HepG2 (cell line): ENCODE results near the gene EPHA1. TPM values are rescaled to one million over a fixed set of nuclear protein-coding genes. Genes with fewer than 3 reads are reported as not detected.

Experiments used
- ATAC-seq: fragments of 200-7000 bp; cut with Tn5 transposase; 3 replicates; pipeline ENCODE4 v1.9.1; 2020; ENCODE audit warnings: mild to moderate bottlenecking, moderate library complexity
- BruUV-seq: library from RNA; stranded (reverse); fragments of 400-500 nt; replicated peaks from 2 replicates; lab custom pipeline; 2021; lab: Mats Ljungman, UMichigan
- CTCF ChIA-PET: fragments of 300-600 bp; formaldehyde crosslinking; extraction: SDS; loops from one replicate; lab custom pipeline; 2021; ENCODE audit warnings: low total read pairs, inconsistent platforms, low intra/inter-chr PET ratio; lab: Yijun Ruan, JAX
- POLR2A ChIA-PET: fragments of 350-600 bp; sonication (Branson Sonifier 250); formaldehyde crosslinking; loops from one replicate; lab custom pipeline; 2020; ENCODE audit warnings: antibody characterized with exemption, inconsistent platforms; lab: Yijun Ruan, JAX
- DNase-seq: peaks from one replicate; pipeline ENCODE4 v3.0.0-alpha.2; 2015; ENCODE audit warnings: low spot score
- FAIRE-seq: peaks from 3 replicates; lab custom pipeline; 2011; peaks lifted over from hg19 to GRCh38; lab: Jason Lieb, UNC
- H2AFZ ChIP-seq: one replicate; pipeline ENCODE4 v1.6.1; 2011; ENCODE audit warnings: low read length, inconsistent platforms
- H3K27ac ChIP-seq: fragments of 300-600 bp; 3 replicates; pipeline ENCODE4 v1.8.0; 2011; ENCODE audit warnings: mixed run types, mild to moderate bottlenecking, mixed read lengths, low read length, inconsistent platforms; ENCODE audit not compliant: insufficient read depth; ENCODE audit errors: extremely low read length
- H3K27me3 ChIP-seq, 2 experiments: fragments of 200-600 bp in 1 of 2; 2 replicates in 1 of 2; 3 replicates in 1 of 2; pipeline versions ENCODE4 v1.6.0 to v1.8.0; 2011; ENCODE audit warnings: low read length in 2 of 2, mild to moderate bottlenecking in 2 of 2, moderate library complexity in 2 of 2, inconsistent platforms in 1 of 2; ENCODE audit not compliant: insufficient read depth in 2 of 2, control insufficient read depth in 1 of 2
- H3K36me3 ChIP-seq, 2 experiments: fragments of 200-600 bp in 1 of 2; replicated peaks in 1 of 2; 2 replicates in 1 of 2; 3 replicates in 1 of 2; pipeline versions ENCODE4 v1.5.1 to v1.8.0; 2011; ENCODE audit warnings: low read length in 2 of 2, inconsistent platforms in 1 of 2; ENCODE audit not compliant: insufficient read depth in 2 of 2, control insufficient read depth in 1 of 2
- H3K4me1 ChIP-seq: 2 replicates; pipeline ENCODE4 v1.5.1; 2012; ENCODE audit warnings: low read length, inconsistent platforms; ENCODE audit not compliant: insufficient read depth
- H3K4me2 ChIP-seq: 2 replicates; pipeline ENCODE4 v1.6.0; 2011; ENCODE audit warnings: low read depth, low read length, inconsistent platforms
- H3K4me3 ChIP-seq, 3 experiments: fragments of 200-600 bp in 1 of 3; sonication (generic), shearing (Covaris generic) in 1 of 3; replicated peaks in 1 of 3; 2 replicates each; pipeline ENCODE4 v1.5.1; 2011 to 2016; ENCODE audit warnings: low read length in 3 of 3, inconsistent platforms in 2 of 3, low read depth in 2 of 3, mild to moderate bottlenecking in 2 of 3, control low read depth in 1 of 3, mixed read lengths in 1 of 3; ENCODE audit not compliant: insufficient read depth in 1 of 3
- H3K79me2 ChIP-seq: one replicate; pipeline ENCODE4 v1.6.1; 2011; ENCODE audit warnings: low read length, inconsistent platforms; ENCODE audit not compliant: insufficient read depth
- H3K9ac ChIP-seq: 2 replicates; pipeline ENCODE4 v1.6.0; 2011; ENCODE audit warnings: mild to moderate bottlenecking, low read depth, low read length, inconsistent platforms; ENCODE audit not compliant: insufficient read depth
- H3K9me3 ChIP-seq: 2 replicates; pipeline ENCODE4 v1.5.1; 2012; ENCODE audit warnings: mild to moderate bottlenecking, low read length
- H4K20me1 ChIP-seq: 2 replicates; pipeline ENCODE4 v1.6.0; 2011; ENCODE audit warnings: inconsistent platforms, mild to moderate bottlenecking, low read length, moderate library complexity; ENCODE audit not compliant: insufficient read depth
- CBX5 ChIP-seq: sonication (generic); formaldehyde crosslinking; IDR thresholded peaks from 2 replicates; pipeline ENCODE4 v1.4.0; 2020; ENCODE audit warnings: missing genetic modification reagents, borderline replicate concordance
- GLMP ChIP-seq: sonication (generic); formaldehyde crosslinking; IDR thresholded peaks from 2 replicates; pipeline ENCODE4 v1.9.0; 2021; ENCODE audit warnings: missing genetic modification reagents, mild to moderate bottlenecking, borderline replicate concordance
- IRF1 ChIP-seq: sonication (generic); formaldehyde crosslinking; IDR thresholded peaks from 2 replicates; pipeline ENCODE4 v1.4.0; 2020; ENCODE audit warnings: low read depth, mild to moderate bottlenecking, missing genetic modification reagents
- IRF9 ChIP-seq: sonication (generic); formaldehyde crosslinking; IDR thresholded peaks from 2 replicates; pipeline ENCODE4 v1.8.0; 2022; ENCODE audit warnings: missing genetic modification reagents, mild to moderate bottlenecking, borderline replicate concordance
- MAZ ChIP-seq, 2 experiments: sonication (generic) in 1 of 2; formaldehyde crosslinking in 1 of 2; IDR thresholded peaks; 2 replicates each; pipeline versions ENCODE4 v1.5.0 to v1.6.1; 2012 to 2020; ENCODE audit warnings: low read depth in 2 of 2, mild to moderate bottlenecking in 2 of 2, borderline replicate concordance in 1 of 2, improper control_type of control experiment in 1 of 2, low read length in 1 of 2, missing genetic modification reagents in 1 of 2, moderate library complexity in 1 of 2
- RARA ChIP-seq: IDR thresholded peaks from 2 replicates; pipeline ENCODE4 v1.6.1; 2016; ENCODE audit warnings: missing genetic modification reagents, missing compliant biosample characterization
- RFX1 ChIP-seq: fragments of 450-650 bp; IDR thresholded peaks from 2 replicates; pipeline ENCODE4 v1.6.1; 2017
- RORA ChIP-seq: sonication (generic); formaldehyde crosslinking; IDR thresholded peaks from 2 replicates; pipeline ENCODE4 v1.5.0; 2020; ENCODE audit warnings: mild to moderate bottlenecking, missing genetic modification reagents, moderate library complexity
- SAFB2 ChIP-seq: sonication (generic); formaldehyde crosslinking; IDR thresholded peaks from 2 replicates; pipeline ENCODE4 v1.5.1; 2020; ENCODE audit warnings: missing genetic modification reagents, low read depth, mild to moderate bottlenecking, borderline replicate concordance
- ZNF550 ChIP-seq: sonication (generic); formaldehyde crosslinking; IDR thresholded peaks from 2 replicates; pipeline ENCODE4 v1.4.0; 2020; ENCODE audit warnings: mild to moderate bottlenecking, missing genetic modification reagents, borderline replicate concordance
- ZNF556 ChIP-seq: sonication (generic); formaldehyde crosslinking; IDR thresholded peaks from 2 replicates; pipeline ENCODE4 v1.4.0; 2020; ENCODE audit warnings: mild to moderate bottlenecking, missing genetic modification reagents, borderline replicate concordance
- ZNF724P ChIP-seq: sonication (generic); formaldehyde crosslinking; IDR thresholded peaks from 2 replicates; pipeline ENCODE4 v1.8.0; 2022; ENCODE audit warnings: missing genetic modification reagents, borderline replicate concordance
- ZNF737 ChIP-seq: sonication (generic); formaldehyde crosslinking; IDR thresholded peaks from 2 replicates; pipeline ENCODE4 v1.5.0; 2020; ENCODE audit warnings: missing genetic modification reagents, mild to moderate bottlenecking, borderline replicate concordance
- ZNF790 ChIP-seq: sonication (generic); formaldehyde crosslinking; IDR thresholded peaks from 2 replicates; pipeline ENCODE4 v1.8.0; 2022; ENCODE audit warnings: missing genetic modification reagents, mild to moderate bottlenecking, borderline replicate concordance
- ZNF800 ChIP-seq: sonication (generic); formaldehyde crosslinking; IDR thresholded peaks from 2 replicates; pipeline ENCODE4 v1.4.0; 2020; ENCODE audit warnings: missing genetic modification reagents
- ZNF891 ChIP-seq: sonication (generic); formaldehyde crosslinking; IDR thresholded peaks from 2 replicates; pipeline ENCODE4 v1.5.0; 2020; ENCODE audit warnings: mild to moderate bottlenecking, missing genetic modification reagents
- WGBS: methylation state at CpG from one replicate; pipeline ENCODE4 v1.1.6; 2017; ENCODE audit warnings: low lambda C conversion rate; 5-methylcytosine and 5-hydroxymethylcytosine counted together
- in situ Hi-C: cut with HindIII; loops from 2 replicates; pipeline ENCODE4 v1.10.0; 2017; ENCODE audit warnings: low pct_unique_long_range_greater_than_20kb; ENCODE audit not compliant: extremely low pct_ligation_motif_present
- intact Hi-C: fragments of 100-400 bp; cut with micrococcal nuclease; formaldehyde crosslinking; loops from one replicate; pipeline ENCODE4 v1.10.0; 2022; ENCODE audit not compliant: unreplicated experiment
- polyA plus RNA-seq, 8 experiments: library from polyadenylated mRNA; depleted of rRNA in 3 of 8; stranded (reverse) in 7 of 8; unstranded in 1 of 8; fragments of >200 nt; fragmentation: Illumina TruSeq in 4 of 8; extraction: Trizol in 4 of 8; gene quantifications; 2 replicates each; pipeline versions ENCODE4 v1.2.1 to v1.2.3, GENCODE V29; 2011 to 2016; ENCODE audit warnings: low read depth in 4 of 8, missing spikeins in 1 of 8, mixed read lengths in 1 of 8; ENCODE audit not compliant: insufficient read depth in 1 of 8
- total RNA-seq, 5 experiments: library from RNA; depleted of rRNA; stranded (reverse); fragments of >200 nt; fragmentation: Illumina TruSeq; extraction: Trizol; gene quantifications; 2 replicates each; pipeline ENCODE4 v1.2.3, GENCODE V29; 2016; ENCODE audit warnings: low read depth in 1 of 5

Gene EPHA1
- total and polyA plus RNA-seq, 2 of the 13 experiments (the other 11 are each of a cell fraction or from before 2014, with no cell fraction given), result 4.6 to 17.1 TPM

GRCh38 chr7:143391462-143392404 is 16.9 kb downstream of the EPHA1 start:
- peaks cover 4% of the 10 kb centered on the region; the same call in 1 of the 2 replicates for H4K20me1 ChIP-seq
- WGBS, result 80% methylated on average over 16 of the region's 24 CpGs
- no peak overlapping the region for H3K4me3 ChIP-seq
- DNase-seq, result no peak
- in situ Hi-C loops, result loop anchor here (25.0 kb wide), 1 partner anchor 521 kb away; the partner anchor contains the start of gene TCAF1
- intact Hi-C loops, result no loop called here
- peak; percentile 1; the same call in 1 of the 3 replicates for ATAC-seq
- no peak overlapping the region for H3K9ac ChIP-seq
- no TSS peak for BruUV-seq
- peak overlapping the region; percentile 82 for H3K27ac ChIP-seq
- no peak for FAIRE-seq
- no peak overlapping the region for H3K4me2 ChIP-seq
- H3K9me3 ChIP-seq, result no peaks in the 10 kb centered on the region
- no peaks in the 10 kb centered on the region for H3K79me2 ChIP-seq
- CTCF ChIA-PET, result no interaction called here
- H3K4me1 ChIP-seq, result peaks cover 69% of the 10 kb centered on the region
- POLR2A ChIA-PET, result interaction anchor here (1.1 to 3.3 kb wide), 2 partner anchors 11 to 12 kb away, joined by 3 to 15 read pairs; no protein-coding TSS in a partner anchor
- H3K27me3 ChIP-seq, result no peaks in the 10 kb centered on the region
- H3K36me3 ChIP-seq, result peaks cover 11 to 22% of the 10 kb centered on the region in 2 experiments
- no peak overlapping the region for H2AFZ ChIP-seq
- TF ChIP-seq ZNF891 (CRISPR knock-in tag) (no peak), RARA (peak; percentile 61), GLMP (CRISPR knock-in tag) (no peak), IRF1 (no peak), SAFB2 (CRISPR knock-in tag) (peak; percentile 43; the same call in 1 of the 2 replicates), ZNF737 (no peak), RORA (CRISPR knock-in tag) (no peak), IRF9 (CRISPR knock-in tag) (peak; percentile 80; the same call in 1 of the 2 replicates), ZNF556 (0 out of 2 replicates have a peak, but pooled peaks have one; percentile 54), MAZ (IDR thresholded peaks at IDR 0.05; ENCODE audit: borderline replicate concordance, low read depth, low read length) (no peak), MAZ (CRISPR knock-in tag; IDR thresholded peaks at IDR 0.05; ENCODE audit: low read depth) (no peak), ZNF800 (CRISPR knock-in tag) (no peak), CBX5 (CRISPR knock-in tag) (no peak), ZNF550 (CRISPR knock-in tag) (no peak), RFX1 (no peak), ZNF790 (CRISPR knock-in tag) (no peak), ZNF724P (CRISPR knock-in tag) (no peak)
